ENCODE data around the gene ERC1. TPM values are rescaled to one million over a fixed set of nuclear protein-coding genes. Genes with fewer than 3 reads are reported as not detected.

Gene ERC1
- total and polyA plus RNA-seq, 2 donors (not counting 3 experiments of a cell fraction or from before 2014, with no cell fraction given): 11.7 to 66.1 TPM

GRCh38 chr12:1007994-1008393 lies 17.0 kb downstream of the ERC1 start:
- TF ChIP-seq, protein P1, sequence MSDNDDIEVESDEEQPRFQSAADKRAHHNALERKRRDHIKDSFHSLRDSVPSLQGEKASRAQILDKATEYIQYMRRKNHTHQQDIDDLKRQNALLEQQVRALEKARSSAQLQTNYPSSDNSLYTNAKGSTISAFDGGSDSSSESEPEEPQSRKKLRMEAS (IDR thresholded peaks at IDR 0.05; ENCODE audit: insufficient read depth, insufficient read length): no peak
- TF ChIP-seq POLR2AphosphoS5 (IDR thresholded peaks at IDR 0.05; ENCODE audit: insufficient read depth, low read depth, low read length) (no peak), EZH2 (IDR thresholded peaks at IDR 0.05; ENCODE audit: borderline replicate concordance, low read depth, low read length, severe bottlenecking) (no peak), POLR2A (IDR thresholded peaks at IDR 0.05; ENCODE audit: low read depth, low read length) (no peak), JUN (IDR thresholded peaks at IDR 0.05; ENCODE audit: borderline replicate concordance, insufficient read depth, insufficient read length, low read depth) (no peak), MYC (IDR thresholded peaks at IDR 0.05; ENCODE audit: low read depth, low read length) (no peak), FOS (IDR thresholded peaks at IDR 0.05; ENCODE audit: borderline replicate concordance, insufficient read depth, low read length) (no peak), GATA2 (IDR thresholded peaks at IDR 0.05; ENCODE audit: insufficient read depth, insufficient read length, low read depth, low read length) (no peak)
- TF ChIP-seq, protein P2, sequence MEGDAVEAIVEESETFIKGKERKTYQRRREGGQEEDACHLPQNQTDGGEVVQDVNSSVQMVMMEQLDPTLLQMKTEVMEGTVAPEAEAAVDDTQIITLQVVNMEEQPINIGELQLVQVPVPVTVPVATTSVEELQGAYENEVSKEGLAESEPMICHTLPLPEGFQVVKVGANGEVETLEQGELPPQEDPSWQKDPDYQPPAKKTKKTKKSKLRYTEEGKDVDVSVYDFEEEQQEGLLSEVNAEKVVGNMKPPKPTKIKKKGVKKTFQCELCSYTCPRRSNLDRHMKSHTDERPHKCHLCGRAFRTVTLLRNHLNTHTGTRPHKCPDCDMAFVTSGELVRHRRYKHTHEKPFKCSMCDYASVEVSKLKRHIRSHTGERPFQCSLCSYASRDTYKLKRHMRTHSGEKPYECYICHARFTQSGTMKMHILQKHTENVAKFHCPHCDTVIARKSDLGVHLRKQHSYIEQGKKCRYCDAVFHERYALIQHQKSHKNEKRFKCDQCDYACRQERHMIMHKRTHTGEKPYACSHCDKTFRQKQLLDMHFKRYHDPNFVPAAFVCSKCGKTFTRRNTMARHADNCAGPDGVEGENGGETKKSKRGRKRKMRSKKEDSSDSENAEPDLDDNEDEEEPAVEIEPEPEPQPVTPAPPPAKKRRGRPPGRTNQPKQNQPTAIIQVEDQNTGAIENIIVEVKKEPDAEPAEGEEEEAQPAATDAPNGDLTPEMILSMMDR (IDR thresholded peaks at IDR 0.05; ENCODE audit: extremely low read depth in 1 of 2, insufficient read depth in 1 of 2, low read depth in 1 of 2, low read length in 2 of 2): no peak
- dilution Hi-C loops (cut with MboI; ENCODE audit: extremely low pct_ligation_motif_present, low sequenced_read_pairs): no loop called here
- FAIRE-seq (no peak), DNase-seq (ENCODE audit: low read depth, low spot score) (no peak)
- intact Hi-C loops (cut with micrococcal nuclease): no loop called here
- Histone ChIP-seq H3K9me1 (replicated peaks; ENCODE audit: control insufficient read depth, extremely low read depth, insufficient read depth, low read length) (no peaks in the 10 kb centered on the region), H3K9me3 (replicated peaks; ENCODE audit: control insufficient read depth, insufficient read depth, low read length) (no peaks in the 10 kb centered on the region), H3K36me3 (ENCODE audit: control insufficient read depth in 2 of 2, extremely low read depth in 1 of 2, insufficient read depth in 2 of 2, low read length in 2 of 2) (no peaks in the 10 kb centered on the region), H3K4me3 (replicated peaks in 1 of 3; ENCODE audit: insufficient read depth in 1 of 3, low read depth in 1 of 3, low read length in 3 of 3) (no peak overlapping the region), H3K27me3 (ENCODE audit: control insufficient read depth in 2 of 2, insufficient read depth in 2 of 2, low read length in 2 of 2) (no peaks in the 10 kb centered on the region), H4K20me1 (replicated peaks; ENCODE audit: control insufficient read depth, extremely low read depth, insufficient read depth, low read length) (no peaks in the 10 kb centered on the region), H3K4me1 (ENCODE audit: control insufficient read depth, extremely low read depth, insufficient read depth, low read length) (no peaks in the 10 kb centered on the region), H3K27ac (ENCODE audit: insufficient read depth, low read depth, low read length) (no peak overlapping the region), H3K4me2 (ENCODE audit: insufficient read depth, low read length) (no peak overlapping the region), H3K9ac (replicated peaks; ENCODE audit: extremely low read depth, insufficient read depth, low read length) (no peak overlapping the region), H3K79me2 (ENCODE audit: control insufficient read depth, insufficient read depth, low read length) (peaks cover 12% of the 10 kb centered on the region), H2AFZ (ENCODE audit: low read depth, low read length) (no peak overlapping the region)
- ChIA-PET POLR2A (interaction anchor here (0.5 kb wide), 1 partner anchor 250 kb away, joined by 5 read pairs; no protein-coding TSS in a partner anchor), CTCF (no interaction called here)
- BruUV-seq (replicated peaks): no TSS peak
